T-helper 9 cell (primary cell): Measurements from ENCODE around the gene NANP.

Experiments used
- DNase-seq: peaks from one replicate; pipeline ENCODE4 v3.0.0-alpha.2; 2020

The NANP gene

DNA sequence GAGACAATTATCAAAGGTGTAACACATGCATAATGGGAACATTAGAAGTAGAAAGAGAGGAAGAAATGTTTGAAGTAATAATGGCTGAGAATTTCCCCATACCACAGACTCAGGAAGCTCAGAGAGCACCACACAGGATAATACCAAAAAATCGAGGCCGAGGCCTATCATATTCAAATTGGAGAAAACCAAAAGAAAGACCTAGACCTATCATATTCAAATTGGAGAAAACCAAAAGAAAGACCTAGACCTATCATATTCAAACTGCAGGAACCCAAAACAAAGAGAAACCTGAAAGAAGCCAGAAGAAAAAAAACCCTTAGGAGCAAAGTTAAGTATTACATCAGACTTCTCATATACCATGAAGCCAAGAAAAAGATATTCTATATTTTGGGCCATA lies 56.5 kb downstream of the NANP start:
- DNase-seq, result no peak

DNA sequence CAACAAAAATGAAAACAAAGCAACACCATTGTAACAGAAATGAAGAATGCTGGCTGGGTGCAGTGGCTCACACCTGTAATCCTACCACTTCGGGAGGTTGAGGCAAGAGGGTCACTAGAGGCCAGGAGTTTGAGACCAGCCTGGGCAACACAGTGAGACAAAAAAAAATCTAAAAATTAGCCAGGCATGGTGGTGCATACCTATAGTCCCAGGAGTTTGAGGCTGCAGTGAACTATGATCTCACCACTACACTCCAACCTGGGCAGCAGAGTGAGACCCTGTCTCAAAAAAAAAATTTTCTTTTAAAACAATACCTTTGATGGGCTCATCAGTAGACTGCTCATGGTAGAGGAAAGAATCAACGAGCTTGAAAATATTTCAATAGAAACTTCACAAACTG lies 57.0 kb downstream of the NANP start:
- no peak for DNase-seq

DNA sequence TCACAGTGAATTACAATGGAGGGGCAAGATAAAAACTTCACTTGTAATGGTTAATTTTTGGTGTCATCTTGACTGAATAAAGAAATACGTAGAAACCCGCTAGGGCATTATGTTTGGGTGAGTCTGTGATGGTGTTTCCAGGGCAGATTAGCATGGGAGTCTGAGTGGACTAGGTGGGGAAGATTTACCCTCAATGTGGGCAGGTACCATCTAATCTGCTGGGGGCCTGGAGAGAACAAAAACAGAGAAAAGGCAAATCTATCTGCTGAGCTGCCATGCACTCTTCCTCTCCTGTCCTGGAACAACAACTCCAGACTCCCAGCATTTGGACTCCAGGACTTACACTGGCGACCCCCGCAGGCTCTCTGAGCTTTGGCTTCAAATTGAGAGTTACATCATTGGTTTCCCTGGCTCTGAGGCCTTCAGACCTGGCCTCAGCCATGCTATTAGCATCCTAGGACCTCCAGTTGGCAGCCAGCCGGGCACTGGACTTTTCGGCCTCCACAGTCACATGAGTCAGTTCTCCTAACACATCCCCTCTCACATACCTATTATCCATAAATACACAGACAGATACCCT lies 58.1 kb downstream of the NANP start:
- no peak for DNase-seq

DNA sequence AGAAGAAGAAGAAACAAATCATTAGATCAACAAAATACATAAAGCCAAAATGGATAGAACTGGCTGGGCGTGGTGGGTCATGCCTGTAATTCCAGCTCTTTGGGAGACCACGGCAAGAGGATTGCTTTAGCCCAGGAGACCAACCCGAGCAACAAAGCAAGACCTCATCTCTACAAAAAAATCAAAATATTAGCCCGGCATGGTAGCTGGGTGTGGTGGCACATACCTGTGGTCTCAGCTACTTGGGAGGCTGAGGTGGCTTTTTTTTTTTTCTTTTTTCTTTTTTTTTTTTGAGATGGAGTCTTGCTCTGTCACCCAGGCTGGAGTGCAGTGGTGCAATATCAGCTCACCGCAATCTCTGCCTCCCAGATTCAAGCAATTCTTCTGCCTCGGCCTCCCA lies 59.9 kb downstream of the NANP start:
- no peak for DNase-seq

DNA sequence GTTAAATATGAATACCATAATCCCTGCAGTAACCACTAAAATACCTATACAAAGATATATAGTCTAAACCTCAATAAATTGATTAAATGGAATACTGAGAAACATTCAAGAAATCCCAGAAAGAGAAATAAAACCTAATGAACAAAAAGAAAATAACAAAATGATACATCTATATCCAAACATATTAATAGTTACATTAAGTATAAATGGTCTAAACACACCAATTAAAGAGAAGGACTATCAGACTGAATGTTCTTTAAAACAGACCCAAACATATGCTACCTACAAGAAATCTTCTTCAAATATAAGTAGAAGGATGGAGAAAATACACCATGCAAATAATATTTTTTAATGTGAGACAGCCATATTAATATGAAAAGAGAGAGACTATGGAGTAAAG lies 60.5 kb downstream of the NANP start:
- DNase-seq, result no peak
